AG10803 (cell line): Measurements from ENCODE around the gene MASP1.

Experiments
- DNase-seq: peaks from one replicate; pipeline ENCODE4 v3.0.0; 2010; ENCODE audit warnings: low read depth
- H3K4me3 ChIP-seq: 2 replicates; pipeline ENCODE4 v1.5.1; 2011; ENCODE audit warnings: mild to moderate bottlenecking, low read length, control low read depth
- TF ChIP-seq, protein P1 (sequence below): conservative IDR thresholded peaks from 2 replicates; pipeline ENCODE4 v1.5.1; 2011; ENCODE audit warnings: mild to moderate bottlenecking, low read length, control low read depth, inconsistent platforms

The MASP1 gene

DNA sequence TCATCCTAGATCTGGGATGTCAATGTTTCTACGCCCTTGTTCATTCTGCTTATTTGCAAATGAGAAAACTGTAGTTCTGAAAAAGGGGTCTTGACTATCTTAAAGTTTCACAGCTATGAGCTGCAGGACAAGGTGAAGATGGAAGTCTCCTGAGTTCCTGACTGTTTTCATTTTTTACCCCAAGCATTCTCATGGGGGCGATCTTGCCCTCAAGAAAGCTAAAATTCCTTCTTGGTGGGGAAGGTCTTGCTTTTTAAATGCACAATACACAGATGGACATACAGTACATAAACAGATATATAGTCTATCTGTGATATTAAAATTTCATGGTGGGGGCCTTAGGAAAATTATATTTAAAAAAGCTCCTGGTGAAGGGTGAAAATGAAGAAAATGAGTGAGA lies 32.4 kb downstream of the MASP1 start:
- H3K4me3 ChIP-seq, result no peak overlapping the region
- TF ChIP-seq, protein P1, sequence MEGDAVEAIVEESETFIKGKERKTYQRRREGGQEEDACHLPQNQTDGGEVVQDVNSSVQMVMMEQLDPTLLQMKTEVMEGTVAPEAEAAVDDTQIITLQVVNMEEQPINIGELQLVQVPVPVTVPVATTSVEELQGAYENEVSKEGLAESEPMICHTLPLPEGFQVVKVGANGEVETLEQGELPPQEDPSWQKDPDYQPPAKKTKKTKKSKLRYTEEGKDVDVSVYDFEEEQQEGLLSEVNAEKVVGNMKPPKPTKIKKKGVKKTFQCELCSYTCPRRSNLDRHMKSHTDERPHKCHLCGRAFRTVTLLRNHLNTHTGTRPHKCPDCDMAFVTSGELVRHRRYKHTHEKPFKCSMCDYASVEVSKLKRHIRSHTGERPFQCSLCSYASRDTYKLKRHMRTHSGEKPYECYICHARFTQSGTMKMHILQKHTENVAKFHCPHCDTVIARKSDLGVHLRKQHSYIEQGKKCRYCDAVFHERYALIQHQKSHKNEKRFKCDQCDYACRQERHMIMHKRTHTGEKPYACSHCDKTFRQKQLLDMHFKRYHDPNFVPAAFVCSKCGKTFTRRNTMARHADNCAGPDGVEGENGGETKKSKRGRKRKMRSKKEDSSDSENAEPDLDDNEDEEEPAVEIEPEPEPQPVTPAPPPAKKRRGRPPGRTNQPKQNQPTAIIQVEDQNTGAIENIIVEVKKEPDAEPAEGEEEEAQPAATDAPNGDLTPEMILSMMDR, result no peak
- no peak for DNase-seq

GRCh38 chr3:187257992-187258692 lies 33.4 kb downstream of the MASP1 start:
- TF ChIP-seq, protein P1, result no peak
- H3K4me3 ChIP-seq, result no peak overlapping the region
- no peak for DNase-seq

DNA sequence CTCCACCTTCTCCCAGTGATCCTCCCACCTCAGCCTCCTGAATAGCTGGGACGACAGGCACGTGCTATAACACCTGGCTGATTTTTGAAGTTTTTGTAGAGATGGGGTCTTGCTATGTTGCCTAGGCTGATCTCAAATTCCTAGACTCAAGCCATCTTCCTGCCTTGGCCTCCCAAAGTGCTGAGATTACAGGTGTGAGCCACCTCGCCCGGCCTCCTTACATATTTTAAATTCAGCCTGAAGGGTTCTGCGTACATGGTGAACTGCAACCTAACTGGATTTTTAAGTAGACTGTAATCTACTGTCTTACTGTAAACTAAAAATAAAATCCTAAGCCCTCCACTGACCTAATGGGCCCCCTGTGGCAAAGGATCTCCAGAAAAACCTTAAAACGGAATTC lies 34.1 kb downstream of the MASP1 start:
- TF ChIP-seq, protein P1, result no peak
- H3K4me3 ChIP-seq, result no peak overlapping the region
- no peak for DNase-seq

GRCh38 chr3:187256051-187256616 lies 35.4 kb downstream of the MASP1 start:
- TF ChIP-seq, protein P1, result no peak
- H3K4me3 ChIP-seq, result no peak overlapping the region
- no peak for DNase-seq

GRCh38 chr3:187255314-187255713 lies 36.2 kb downstream of the MASP1 start:
- no peak for DNase-seq
- H3K4me3 ChIP-seq, result no peak overlapping the region
- TF ChIP-seq, protein P1, result no peak

DNA sequence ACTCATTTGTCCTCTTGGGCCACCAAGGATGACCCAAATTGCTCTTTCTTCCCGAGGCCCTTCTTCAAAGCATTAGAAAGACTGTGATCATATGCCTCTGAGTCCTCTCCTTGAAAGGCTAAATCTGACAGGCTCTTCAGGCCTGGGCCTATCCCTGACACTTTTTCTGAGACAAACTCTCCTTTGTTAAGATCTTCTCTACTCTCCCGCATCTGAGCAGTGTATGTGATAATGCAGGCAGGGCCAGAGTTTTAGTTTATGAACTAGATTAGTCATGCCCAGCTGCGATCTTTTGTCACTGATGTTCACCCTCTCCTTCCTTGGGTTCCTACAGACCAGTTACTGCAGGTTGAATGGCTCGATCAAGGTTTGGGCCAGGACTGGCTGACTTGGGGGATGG lies 39.2 kb downstream of the MASP1 start:
- no peak for DNase-seq

DNA sequence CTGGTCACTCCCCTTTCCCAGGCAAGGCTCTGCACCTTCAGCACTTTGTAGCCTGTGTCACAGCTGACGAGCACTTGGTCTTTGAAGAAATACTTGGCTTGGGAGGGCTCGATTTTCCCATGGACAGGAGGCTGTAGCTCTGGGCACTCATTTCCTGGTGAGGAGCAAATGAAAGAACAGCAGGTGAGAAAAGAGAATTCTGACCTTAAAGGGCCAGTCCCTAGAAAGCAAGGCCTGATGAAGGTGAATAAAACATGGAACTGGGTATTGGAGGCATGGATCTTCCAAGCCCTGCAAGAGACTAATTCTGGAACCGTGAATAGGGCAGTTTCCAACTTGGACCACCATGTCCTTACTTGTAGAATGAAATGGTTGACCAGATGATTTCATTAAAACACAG lies 39.9 kb downstream of the MASP1 start:
- TF ChIP-seq, protein P1, result no peak
- DNase-seq, result no peak
- no peak overlapping the region for H3K4me3 ChIP-seq

More for the DNA sequence above, 39.2 kb downstream of the MASP1 start:
- H3K4me3 ChIP-seq, result no peak overlapping the region
- TF ChIP-seq, protein P1, result no peak
